ENCODE measurements around the gene DUSP10. TPM values are rescaled to one million over a fixed set of nuclear protein-coding genes. Genes with fewer than 3 reads are reported as not detected.

Gene DUSP10
- total RNA-seq, 2 donors from 2014 or later, result 5.8 to 13.6 TPM

DNA sequence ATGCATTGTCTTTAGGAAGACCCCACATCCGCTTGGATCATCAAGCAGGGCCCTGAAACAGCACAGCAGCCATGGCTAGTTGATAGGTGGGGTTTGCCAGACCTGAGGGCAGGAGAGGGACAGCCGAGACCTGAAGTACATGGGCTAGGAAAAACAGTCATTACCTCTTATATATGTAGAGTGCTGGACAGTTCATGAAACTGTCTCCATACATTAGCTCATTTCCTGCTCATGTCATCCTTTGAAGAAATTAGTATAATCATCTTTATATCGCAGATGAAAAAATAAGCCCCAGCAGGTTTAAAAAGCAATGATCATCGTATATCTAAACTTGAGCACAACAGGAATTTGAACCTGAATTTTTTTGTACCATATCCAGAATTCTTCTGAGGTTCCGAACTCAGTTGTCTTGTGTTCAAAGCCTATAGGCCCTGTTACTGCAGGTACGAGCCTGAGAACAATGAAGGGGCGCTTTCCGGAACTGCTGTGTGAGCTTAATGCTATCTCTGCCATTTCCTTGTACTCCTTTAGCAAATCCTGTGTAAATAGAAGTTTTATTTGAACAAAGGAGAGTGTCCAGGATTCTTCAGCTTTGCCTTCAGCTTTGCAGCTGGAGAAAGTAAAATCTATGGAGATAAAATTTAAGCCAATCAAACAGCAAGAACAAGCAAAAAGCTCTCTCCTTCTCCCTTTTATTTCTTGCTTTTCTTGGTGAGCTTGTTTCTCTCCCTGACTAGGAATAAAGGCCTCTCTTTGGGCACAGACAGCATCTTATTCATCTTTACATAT lies 32.4 kb upstream of the DUSP10 start:
- Histone ChIP-seq H3K9me3 (no peaks in the 10 kb centered on the region), H3K36me3 (no peaks in the 10 kb centered on the region), H3K4me3 (no peak overlapping the region), H3K4me1 (replicated peaks) (no peaks in the 10 kb centered on the region), H3K27me3 (replicated peaks; ENCODE audit: insufficient read depth) (no peaks in the 10 kb centered on the region), H3K27ac (peak overlapping the region in 1 of 2 donors; percentile 26)
- intact Hi-C loops (cut with DNase I), result no loop called here
- peak; percentile 29 for DNase-seq (ENCODE audit: low spot score)
- WGBS, result 59% methylated on average over 8 of the region's 8 CpGs
- TF ChIP-seq, protein P1, sequence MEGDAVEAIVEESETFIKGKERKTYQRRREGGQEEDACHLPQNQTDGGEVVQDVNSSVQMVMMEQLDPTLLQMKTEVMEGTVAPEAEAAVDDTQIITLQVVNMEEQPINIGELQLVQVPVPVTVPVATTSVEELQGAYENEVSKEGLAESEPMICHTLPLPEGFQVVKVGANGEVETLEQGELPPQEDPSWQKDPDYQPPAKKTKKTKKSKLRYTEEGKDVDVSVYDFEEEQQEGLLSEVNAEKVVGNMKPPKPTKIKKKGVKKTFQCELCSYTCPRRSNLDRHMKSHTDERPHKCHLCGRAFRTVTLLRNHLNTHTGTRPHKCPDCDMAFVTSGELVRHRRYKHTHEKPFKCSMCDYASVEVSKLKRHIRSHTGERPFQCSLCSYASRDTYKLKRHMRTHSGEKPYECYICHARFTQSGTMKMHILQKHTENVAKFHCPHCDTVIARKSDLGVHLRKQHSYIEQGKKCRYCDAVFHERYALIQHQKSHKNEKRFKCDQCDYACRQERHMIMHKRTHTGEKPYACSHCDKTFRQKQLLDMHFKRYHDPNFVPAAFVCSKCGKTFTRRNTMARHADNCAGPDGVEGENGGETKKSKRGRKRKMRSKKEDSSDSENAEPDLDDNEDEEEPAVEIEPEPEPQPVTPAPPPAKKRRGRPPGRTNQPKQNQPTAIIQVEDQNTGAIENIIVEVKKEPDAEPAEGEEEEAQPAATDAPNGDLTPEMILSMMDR (IDR thresholded peaks at IDR 0.05), result no peak
- peak; percentile 10 for TF ChIP-seq POLR2AphosphoS5 (IDR thresholded peaks at IDR 0.05)

DNA sequence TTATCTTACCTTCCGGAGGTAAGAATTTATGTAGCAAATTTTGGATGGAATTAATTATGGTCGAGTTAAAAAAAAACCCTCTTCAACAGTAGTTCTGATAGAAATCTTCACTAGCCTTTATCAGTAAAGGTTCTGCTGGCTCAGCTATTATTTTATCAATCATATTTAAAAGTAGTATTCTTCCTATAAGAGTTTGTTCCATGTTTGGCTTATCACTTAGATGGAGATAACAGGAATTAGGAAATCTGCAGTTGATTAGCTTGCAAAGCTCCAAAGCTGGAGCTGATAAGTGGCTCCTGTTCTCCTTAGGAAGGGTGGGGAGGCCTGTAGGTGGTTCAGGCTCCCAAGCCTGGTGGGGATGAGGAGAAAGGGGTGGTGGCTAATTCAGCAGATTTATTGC lies 31.5 kb upstream of the DUSP10 start:
- Histone ChIP-seq H3K4me3 (no peak overlapping the region), H3K27me3 (replicated peaks; ENCODE audit: insufficient read depth) (no peaks in the 10 kb centered on the region), H3K36me3 (no peaks in the 10 kb centered on the region), H3K9me3 (no peaks in the 10 kb centered on the region), H3K4me1 (replicated peaks) (no peaks in the 10 kb centered on the region), H3K27ac (no peak overlapping the region)
- no peak for DNase-seq (ENCODE audit: low spot score)
- WGBS, result 55% methylated on average over 2 of the region's 2 CpGs
- TF ChIP-seq POLR2A (IDR thresholded peaks at IDR 0.05), result no peak
- TF ChIP-seq POLR2AphosphoS5 (IDR thresholded peaks at IDR 0.05), result no peak
- TF ChIP-seq, protein P1 (IDR thresholded peaks at IDR 0.05), result no peak
- intact Hi-C loops (cut with DNase I), result no loop called here

- intact Hi-C loops (cut with DNase I), result no loop called here
- Histone ChIP-seq H3K36me3 (no peaks in the 10 kb centered on the region), H3K4me3 (no peak overlapping the region), H3K4me1 (replicated peaks) (no peaks in the 10 kb centered on the region), H3K9me3 (no peaks in the 10 kb centered on the region), H3K27me3 (replicated peaks; ENCODE audit: insufficient read depth) (no peaks in the 10 kb centered on the region), H3K27ac (no peak overlapping the region)
- no peak for DNase-seq (ENCODE audit: low spot score)
- WGBS, result 85% methylated on average over 3 of the region's 3 CpGs
- TF ChIP-seq POLR2A (IDR thresholded peaks at IDR 0.05), result no peak
- no peak for TF ChIP-seq POLR2AphosphoS5 (IDR thresholded peaks at IDR 0.05)
- TF ChIP-seq, protein P1 (IDR thresholded peaks at IDR 0.05), result no peak
Measured at GRCh38 chr1:221772117-221772516, 30.2 kb upstream of the DUSP10 start.

DNA sequence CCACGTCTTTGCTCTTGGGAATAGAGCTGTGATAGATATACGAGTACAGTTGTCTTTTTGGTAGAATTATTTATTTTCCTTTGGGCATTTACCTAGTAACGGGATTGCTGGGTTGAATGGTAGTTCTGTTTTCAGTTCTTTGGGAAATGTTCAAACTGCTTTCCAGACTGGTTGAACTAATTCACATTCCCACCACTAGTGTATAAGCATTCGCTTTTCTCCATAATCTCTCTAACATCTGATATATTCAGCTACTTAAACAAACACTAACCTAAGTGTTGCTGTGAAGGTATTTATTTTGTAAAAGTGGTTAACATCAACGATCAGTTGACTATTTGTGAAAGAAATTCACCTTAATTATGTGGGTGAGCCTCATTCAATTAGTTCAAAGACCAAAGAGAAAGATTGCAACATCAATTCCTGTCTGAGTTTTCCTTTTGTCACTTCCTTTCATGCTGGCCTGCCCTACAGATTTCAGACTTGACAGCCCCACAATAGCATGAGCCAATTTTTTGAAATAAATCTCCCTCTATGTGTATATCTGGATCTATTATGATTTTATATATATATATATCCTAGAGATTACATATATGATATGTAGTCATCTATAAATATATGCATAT lies 26.7 kb upstream of the DUSP10 start:
- no peaks in the 10 kb centered on the region for H3K27me3 ChIP-seq (replicated peaks; ENCODE audit: insufficient read depth)
- WGBS, result 76% methylated on average over 5 of the region's 5 CpGs
- no peak overlapping the region for H3K4me3 ChIP-seq
- H3K27ac ChIP-seq, result no peak overlapping the region
- TF ChIP-seq, protein P1 (IDR thresholded peaks at IDR 0.05), result no peak
- TF ChIP-seq POLR2AphosphoS5 (IDR thresholded peaks at IDR 0.05), result no peak
- no peaks in the 10 kb centered on the region for H3K9me3 ChIP-seq
- intact Hi-C loops (cut with DNase I), result no loop called here
- no peaks in the 10 kb centered on the region for H3K4me1 ChIP-seq (replicated peaks)
- H3K36me3 ChIP-seq, result no peaks in the 10 kb centered on the region
- DNase-seq (ENCODE audit: low spot score), result no peak

GRCh38 chr1:221766210-221766609 lies 24.3 kb upstream of the DUSP10 start:
- TF ChIP-seq POLR2AphosphoS5 (IDR thresholded peaks at IDR 0.05) (no peak), POLR2A (IDR thresholded peaks at IDR 0.05) (no peak)
- TF ChIP-seq, protein P1 (IDR thresholded peaks at IDR 0.05), result no peak
- H3K4me3 ChIP-seq, result no peak overlapping the region
- H3K9me3 ChIP-seq, result no peaks in the 10 kb centered on the region
- H3K4me1 ChIP-seq (replicated peaks), result no peaks in the 10 kb centered on the region
- intact Hi-C loops (cut with DNase I), result no loop called here
- H3K36me3 ChIP-seq, result no peaks in the 10 kb centered on the region
- 16% methylated on average over 1 of the region's 1 CpG for WGBS
- H3K27ac ChIP-seq, result no peak overlapping the region
- no peaks in the 10 kb centered on the region for H3K27me3 ChIP-seq (replicated peaks; ENCODE audit: insufficient read depth)
- no peak for DNase-seq (ENCODE audit: low spot score)

Measured in prostate gland (tissue), 2 donors.